Measurements from ENCODE around the gene COX7A2.

COX7A2 gene, protein sequence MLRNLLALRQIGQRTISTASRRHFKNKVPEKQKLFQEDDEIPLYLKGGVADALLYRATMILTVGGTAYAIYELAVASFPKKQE

DNA sequence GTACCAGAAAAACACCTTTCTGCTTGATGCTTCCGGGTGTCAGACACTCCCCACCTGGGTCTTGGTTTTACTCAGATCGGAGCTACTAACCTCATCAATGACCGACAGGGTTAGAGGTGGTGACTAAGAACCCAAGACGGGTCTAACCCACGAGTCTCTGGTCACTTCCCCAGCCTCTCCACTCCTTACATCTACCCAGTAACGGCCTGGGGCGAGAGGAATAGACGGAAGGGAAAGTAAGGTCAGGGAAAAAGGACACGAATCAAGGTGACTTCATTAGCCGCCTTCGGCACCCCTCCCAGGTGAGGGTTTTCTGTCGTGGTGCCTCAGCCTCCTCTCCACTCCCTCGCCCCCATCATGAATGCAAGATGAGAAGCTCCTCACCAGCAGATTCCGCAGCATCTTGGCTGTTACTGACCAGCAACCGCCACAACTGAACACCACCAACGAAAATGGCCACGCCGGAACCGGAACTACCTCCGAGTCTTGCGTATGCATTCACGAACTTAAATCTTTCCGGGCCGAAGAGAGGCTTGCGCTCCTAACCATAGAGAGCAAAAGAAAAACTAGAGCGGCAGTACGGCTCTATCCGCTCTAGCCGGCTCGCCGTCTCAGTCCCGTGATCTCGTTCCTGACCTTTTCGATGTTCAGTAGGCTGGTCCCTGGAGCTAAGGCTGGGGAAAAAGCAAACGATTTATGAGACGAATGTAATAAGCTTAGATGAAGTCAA is at the start of gene COX7A2:
Gene COX7A2, minus strand, starts transcription at position 469 of the 730 bp plus-strand sequence. Its CDS starts 67 bp downstream, at position 402.
- peak; percentile 87 for DNase-seq

DNA sequence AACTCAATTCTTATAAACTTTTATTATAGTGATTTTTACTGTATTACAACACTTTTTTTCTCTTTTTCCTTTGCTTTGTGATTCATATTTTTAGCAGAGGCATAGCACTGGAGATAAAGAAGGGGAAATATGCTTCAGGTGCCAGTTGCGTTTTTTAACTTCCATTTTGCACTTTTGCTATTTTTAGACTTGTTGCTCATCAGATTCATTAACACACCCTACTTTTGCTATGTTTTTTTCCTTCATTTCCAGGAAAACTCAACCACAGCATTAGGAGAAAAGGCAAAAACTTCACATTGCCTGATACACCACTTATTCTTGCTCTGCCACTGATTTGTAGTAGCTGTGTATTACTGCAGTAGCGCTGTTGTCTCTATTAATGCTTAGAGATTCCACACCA is 49.0 kb upstream of the COX7A2 start:
- DNase-seq, result no peak

DNA sequence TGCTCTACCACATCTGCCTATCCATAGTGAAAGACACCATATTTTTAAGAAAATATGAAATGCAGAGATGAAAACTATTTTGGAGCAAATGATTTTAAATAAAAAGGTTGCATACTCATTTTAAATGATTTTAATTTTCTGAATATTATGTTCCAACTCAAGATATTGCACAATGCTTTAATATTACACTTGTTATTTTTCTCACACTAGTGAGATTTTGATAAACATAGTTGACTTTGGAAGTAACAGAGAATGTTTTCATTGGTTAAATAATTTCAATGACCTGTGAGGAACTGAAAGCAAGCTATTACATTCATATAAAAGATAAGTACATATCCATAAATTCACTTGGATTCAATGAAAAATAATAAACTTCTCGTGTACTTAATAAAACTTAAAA is 48.1 kb upstream of the COX7A2 start:
- DNase-seq, result no peak

DNA sequence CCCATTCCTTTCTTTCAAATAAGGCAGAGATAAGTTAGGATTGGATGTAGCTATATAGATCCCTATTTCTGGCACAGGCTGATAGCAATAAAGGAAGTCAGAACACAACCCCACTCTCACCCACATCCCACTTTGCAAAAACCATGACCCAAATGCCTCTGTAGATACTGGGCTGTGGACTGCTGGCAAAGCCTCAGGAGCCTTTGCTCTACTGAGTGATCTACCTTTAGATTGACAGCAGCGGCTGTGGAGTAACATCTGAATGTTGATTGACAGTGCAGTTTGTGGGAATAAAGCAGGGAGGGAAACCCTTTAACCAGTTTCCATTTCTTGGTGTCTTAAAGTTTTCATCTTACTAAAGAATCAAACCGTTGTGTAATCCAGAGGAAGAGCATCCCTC is 47.7 kb upstream of the COX7A2 start:
- DNase-seq, result no peak

DNA sequence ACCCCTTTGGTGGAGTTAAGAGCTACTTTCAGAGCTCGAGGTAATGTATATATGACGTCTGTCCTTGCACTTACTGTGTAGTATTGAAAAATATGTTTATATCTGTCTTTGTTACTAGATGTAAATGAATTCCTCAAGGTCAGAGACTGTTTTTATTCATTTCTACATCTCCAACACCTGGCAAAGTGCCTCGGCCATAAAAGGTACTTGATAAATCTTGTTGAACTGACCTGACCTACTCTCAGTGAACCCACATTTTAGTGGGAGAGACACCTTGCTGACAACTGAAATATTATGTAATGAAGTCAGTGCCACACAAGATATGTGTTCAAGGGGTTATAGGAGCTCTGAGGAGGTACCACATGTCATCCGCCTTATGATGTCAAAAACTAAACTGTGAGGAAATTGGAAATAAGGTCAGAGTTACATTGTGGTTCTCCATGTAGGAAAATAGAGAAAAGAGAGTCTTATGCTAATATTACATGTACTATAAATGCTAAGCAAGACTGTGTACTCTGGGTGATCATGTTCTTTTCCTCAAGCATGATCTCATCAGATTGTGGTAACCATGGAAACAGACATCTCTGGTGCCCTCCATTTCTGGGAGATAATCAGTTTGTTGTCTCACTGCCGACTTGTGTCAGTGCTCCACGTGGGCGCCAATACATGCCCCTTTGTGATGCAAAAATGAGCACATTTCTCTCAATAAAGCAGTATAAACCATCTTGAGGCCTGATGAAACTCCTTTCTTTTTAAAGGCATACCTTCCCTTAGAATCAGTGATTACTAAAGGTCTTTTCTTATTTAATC is 46.7 kb upstream of the COX7A2 start:
- DNase-seq, result no peak

DNA sequence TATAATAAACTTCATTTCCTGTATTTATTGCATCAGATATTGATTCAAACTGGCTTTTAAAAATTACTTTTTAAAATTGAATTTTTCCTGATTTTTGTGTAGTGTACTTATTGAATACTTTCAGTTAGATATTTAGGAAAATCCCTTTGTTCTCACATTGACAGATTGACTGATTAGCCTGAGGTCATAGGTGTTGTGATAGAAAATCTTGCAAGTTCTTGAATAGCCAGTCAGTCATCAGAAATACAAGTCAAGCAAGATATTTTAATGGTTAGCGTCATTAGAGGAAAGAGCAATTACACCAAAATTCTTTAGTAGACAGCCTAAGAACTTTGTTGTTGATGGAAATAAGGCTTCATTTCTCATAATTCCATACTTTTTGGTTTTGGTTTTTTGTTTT is 44.4 kb upstream of the COX7A2 start:
- DNase-seq, result no peak

DNA sequence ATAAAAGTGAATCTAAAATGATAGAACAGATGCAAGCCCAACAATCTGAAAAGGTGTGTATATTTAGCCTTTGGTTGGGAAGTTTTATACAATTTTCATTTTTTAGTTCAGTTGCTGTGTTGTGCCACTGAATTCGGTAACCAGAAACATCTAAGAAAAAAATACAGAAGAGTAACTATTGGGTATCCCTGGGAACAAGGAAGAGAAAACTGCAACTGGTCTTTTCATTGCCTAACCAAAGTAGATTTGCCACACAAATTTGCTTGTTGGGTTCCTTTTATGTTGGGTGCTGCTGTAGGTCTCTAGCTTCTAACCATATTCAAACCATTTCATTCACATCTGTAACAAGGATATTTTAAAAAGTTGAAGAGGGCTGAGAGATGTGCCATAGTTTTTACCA is 43.8 kb upstream of the COX7A2 start:
- DNase-seq, result no peak

DNA sequence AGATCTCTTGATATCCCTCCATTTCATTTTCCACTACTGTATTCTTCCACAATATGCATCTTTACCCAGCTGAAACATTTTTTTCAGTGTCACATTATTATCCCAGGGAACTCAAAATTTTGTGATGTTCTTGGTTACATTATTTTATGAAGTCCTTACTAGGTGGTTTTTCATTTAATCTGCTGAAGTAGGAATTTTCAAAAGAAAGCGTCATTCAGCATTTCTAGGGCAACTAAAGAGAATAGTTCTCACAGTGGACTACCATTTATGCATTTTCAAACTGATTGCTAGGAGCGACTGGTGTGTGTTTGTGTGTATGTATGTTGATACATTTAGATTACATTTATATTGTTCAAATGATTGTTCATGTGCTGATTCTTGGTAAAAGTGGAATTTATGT is 43.4 kb upstream of the COX7A2 start:
- DNase-seq, result no peak

DNA sequence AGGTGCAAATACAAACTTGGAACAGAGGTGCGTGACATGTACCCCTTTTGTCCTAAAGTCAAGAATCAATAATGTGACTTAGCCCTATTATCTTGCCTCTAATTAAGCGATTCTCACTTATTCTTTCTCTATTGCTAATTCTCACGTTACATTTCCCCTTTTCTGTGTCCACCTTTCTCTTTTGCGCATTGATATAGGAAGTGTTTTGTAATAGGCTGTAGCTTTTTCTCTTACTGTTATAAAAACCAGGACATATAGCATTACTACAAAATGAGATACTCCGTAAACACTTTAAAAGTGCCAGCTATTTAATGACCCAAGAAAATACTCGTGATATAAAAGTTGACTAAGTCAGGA is 41.7 kb upstream of the COX7A2 start:
- DNase-seq, result no peak

DNA sequence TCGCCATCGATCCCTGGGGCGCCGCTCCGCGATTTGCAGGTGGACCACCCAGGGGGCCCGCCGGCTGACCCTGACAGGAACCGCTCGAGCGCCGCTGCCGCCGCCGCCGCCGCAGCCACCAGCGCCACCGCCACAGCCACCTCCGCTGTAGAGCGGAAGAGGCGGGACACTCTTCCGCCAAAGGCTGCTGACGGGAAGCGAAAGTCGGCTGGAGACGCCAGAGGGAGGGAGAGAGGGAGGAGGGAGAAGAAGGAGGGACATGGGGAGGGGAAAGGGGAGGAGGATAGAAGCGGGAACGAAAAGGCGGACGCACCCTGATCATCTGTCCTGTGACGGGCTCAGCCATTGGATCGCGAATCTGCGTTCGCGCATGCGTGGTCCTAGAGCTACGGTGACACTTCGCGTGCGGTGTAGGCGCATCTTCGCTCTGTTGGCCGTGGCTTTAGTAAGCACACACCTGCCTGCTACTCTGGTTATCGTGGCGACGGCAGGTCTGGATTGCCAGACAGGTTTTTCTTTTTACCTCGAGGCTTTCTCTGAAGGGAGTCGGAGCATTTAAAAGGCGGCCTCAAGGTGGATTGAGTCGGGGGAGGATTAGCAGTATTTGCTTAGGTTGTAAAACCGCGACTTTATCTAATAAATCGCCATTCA is 41.2 kb upstream of the COX7A2 start, which contains the start of gene TMEM30A:
Gene TMEM30A, minus strand, starts transcription at position 161 of the 651 bp plus-strand sequence. Its CDS starts 154 bp downstream, at position 7.
- peak; percentile 95 for DNase-seq

DNA sequence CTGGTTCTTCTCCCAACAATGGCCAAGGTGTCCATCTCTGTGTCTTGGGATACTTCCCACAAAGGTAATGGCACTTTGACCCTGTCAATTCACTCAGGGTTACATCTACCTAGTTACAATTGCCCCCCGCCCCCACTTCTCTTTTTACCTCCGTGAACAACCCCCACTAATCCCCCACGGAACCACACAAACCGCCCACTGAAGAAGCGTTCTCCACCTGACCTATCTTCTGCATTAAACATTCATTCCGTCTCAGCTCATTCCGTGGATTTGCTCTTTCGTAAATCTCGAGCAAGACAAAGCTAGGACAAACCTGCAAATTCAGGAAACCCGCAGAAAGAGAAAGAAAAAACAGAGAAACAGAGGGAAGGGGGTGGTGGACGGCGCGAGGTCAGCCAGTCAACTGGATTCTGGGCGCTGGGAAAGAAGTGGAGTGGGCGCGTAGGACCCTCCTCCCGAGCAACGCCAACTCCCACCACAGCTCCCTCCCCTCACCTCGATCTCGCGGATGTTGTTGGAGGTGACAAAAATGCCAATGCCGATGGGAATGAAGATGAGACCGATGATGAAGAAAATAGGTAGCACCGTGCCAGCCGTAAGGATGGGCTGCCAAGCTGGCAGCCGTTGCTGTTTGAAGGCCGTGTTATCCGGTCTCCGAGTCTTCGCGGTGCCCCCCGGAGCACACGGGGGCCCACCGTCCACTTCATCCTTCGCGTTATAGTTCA is 40.5 kb upstream of the COX7A2 start:
- peak; percentile 33 for DNase-seq

DNA sequence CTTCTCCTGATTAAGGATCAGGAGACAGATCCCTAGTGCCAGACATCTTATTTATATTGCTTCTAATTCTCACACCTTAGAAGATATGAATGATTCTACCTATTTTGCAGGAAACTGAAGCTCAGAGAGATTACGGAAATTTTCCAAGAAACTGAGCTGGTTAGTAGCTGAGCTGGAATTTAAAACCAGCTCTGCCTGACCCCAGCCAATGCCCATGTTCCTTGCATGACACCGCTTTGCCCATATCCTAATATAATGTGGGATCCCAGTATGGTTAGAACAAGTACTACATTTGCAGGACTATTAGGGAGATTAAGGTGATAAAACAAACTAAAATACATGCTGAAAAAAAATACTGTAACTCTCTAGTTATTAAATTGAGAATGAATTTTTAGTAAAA is 39.1 kb upstream of the COX7A2 start:
- no peak for DNase-seq

DNA sequence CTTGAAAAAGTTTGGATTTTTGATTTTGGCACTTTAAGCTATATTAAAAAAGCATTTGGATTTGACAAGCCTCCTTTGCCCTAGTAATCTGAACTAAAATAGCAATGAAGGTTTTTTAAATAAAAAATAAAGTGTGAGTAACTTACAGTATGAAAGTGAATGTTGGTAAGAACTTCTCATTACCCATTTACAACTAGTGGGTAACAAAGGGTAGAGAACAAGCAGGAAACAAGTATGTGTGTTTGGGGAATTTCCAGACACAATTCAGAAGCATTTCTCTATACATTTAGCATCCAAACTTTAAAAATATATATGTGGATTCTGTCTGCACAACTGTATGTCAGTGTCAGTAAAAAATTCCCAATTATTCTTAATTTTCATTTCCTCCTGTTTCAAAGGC is 38.1 kb upstream of the COX7A2 start:
- DNase-seq, result no peak

DNA sequence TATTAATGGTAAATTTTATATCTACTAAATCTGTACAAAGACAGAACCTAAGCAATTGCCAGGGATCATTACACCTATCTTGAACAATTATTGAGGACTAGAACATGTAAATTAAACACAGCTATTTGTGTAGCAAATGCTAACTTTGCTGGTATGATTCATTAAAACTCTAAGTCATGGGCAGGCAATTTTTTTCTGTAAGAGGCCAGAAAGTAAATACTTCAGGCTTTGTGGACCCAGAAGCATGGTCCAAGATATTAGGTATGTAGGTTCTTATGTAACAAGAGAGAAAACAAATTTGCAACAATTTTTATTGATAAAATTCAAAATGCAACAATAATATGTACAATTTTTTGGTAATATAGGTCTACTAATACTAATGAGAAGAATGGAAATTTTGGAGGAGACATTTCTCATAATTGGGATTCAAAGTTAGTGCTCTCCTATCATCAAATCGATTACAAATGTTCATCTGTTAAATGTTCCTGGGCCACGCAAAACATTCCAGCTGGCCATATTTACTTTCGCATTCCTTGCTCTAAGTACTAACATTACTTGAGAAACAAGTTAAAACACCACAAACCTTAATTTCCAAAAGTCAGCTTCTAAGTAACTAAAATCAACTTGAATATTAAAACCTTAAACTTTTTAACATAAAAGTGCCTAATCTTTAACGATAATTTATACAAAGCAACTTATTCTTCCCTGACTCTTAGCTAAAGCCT is 36.7 kb upstream of the COX7A2 start:
- no peak for DNase-seq

DNA sequence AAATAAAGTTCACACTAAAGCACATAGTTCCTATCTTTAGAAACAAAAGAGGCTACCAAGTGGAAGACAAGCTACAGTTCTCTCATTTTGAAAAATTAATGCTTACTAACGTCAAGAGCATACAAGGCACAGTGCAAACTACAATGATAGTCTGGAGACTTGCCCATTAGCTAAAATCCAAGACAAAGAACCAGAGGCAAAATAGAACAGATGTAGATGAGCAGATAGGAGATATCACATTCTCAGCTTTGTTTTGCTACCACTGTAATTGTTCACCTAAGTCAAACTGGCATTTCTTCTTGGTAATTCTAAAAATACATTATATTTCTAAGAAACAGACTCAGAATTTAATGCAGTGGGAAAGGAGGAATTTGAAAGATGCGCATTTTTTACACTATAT is 35.8 kb upstream of the COX7A2 start:
- DNase-seq, result no peak

DNA sequence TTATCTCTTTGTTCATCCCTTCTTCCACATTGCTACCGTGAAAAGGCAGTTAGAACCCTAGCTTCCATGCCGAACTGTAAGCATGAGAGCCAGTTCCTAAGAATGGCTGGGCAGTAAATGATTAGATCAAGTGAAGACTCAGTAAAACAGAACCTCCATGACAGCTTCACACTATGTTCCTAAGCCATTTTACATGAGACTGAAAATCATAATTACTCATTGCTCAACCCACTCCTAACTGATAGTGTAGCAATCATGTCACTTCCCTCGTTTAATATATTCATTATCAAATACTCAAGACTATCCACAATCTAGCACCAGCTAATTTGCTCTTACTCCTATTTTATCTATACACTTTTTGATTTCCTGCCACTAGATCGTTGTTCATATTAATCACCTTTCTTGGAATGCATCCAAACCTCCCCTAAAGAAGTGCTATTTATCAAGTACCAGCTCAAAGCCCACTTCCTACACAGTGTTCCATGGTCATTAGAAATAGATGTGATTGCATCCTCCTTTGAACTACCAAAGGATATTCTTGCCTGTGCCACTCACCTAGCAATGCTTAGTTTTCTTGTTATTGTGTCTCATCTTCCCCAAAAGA is 35.0 kb upstream of the COX7A2 start:
- no peak for DNase-seq

DNA sequence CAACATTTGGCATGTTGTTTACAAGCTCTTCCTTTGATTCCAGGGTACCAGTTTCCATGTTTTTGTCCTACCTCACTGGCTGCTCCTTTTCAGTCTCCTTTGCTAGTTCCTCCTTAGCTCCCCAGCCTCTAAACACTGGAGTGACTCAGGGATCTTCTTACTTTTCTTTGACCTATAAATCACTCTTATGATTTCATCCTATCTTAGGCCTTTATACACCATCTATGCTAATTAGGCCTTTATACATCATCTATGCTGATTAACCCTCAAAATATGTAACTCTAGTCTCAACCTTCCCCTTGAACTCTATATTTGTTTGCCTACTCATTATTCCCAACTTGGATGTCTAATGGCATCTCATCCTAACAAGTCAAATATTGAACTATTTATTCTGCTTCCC is 31.5 kb upstream of the COX7A2 start:
- no peak for DNase-seq

DNA sequence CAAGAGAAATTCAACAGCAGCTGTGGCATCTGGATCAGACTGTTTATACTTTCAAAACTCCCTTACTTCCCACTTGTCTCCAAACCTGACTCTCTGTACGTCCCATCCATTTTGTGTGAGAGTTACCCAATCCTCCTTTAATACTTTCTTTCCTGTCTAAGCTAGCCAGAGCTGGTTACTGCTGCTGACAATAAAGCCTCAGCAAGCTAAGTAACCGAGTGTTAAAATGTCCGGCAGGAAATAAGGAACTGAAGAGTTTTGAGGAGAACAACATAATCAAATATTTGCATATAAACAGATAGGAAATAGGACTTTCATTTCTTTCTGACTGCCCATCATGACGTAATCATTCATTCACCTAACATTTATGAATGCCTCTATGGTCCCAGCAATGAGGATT is 29.4 kb upstream of the COX7A2 start:
- no peak for DNase-seq

DNA sequence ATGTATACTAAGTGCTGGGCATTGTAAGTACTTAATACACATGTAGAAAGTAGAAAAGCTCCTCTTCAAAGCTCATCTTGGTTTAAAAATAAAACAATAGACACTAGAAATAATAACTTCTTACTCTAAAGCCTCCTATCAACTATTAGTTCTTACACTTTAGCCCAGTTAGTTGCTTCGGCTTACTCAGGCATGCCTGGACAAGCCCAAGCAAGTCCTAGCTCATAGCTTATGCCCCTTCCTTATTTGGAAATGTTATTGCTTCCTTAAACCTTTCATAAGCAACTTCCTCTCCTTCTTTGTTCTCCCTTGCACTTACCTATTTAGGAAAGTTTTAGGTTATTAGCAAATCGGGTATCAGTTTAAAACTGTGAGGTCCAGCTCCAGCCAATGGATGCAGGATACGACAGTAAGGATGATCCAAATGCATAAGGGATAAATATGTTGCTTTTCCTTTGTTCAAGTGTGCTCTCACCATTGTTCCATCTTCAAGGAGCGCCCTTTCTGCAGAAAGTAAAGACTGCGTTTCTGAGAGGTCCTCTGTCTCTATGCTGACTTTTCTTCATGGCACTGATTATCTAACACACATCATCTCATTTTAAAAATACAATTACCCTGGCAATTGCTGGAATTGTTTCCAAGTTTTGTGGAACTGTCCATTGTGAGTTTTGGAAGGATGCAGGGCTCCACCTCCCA is 28.7 kb upstream of the COX7A2 start:
- DNase-seq, result no peak

DNA sequence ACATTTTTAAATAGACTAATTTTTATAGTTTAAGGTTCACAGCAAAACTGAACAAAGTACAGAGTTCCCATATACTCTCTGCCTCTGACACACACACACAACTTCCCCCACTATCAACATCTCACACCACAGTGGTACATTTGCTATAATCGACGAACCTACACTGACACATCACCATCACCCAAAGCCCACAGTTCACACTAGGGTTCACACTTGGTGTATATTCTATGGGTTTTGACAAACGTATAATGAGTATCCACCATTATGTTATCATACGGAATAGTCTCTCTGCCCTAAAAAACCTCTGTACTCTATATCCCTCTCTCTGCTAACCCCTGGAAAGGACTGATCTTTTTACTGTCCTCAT is 25.4 kb upstream of the COX7A2 start:
- no peak for DNase-seq
